ENCODE data around the gene ZFAND5. TPM values are rescaled to one million over a fixed set of nuclear protein-coding genes. Genes with fewer than 3 reads are reported as not detected.

The ZFAND5 gene
- polyA plus RNA-seq, 1 donor from 2014 or later = 338 TPM

GRCh38 chr9:72396247-72397091 lies 31.5 kb upstream of the ZFAND5 start:
- H3F3A ChIP-seq (ENCODE audit: insufficient read depth, low read length, poor library complexity, severe bottlenecking) = no peaks in the 10 kb centered on the region
- H3K9me3 ChIP-seq (ENCODE audit: low read length) = no peaks in the 10 kb centered on the region
- no peak for TF ChIP-seq SMC3 (conservative IDR thresholded peaks at IDR 0.05; ENCODE audit: poor library complexity)
- TF ChIP-seq TAF1 (IDR thresholded peaks at IDR 0.05; ENCODE audit: low read depth) = no peak
- TF ChIP-seq CTCF (IDR thresholded peaks at IDR 0.05; ENCODE audit: poor library complexity, severe bottlenecking) = no peak
- TF ChIP-seq RAD21 (conservative IDR thresholded peaks at IDR 0.05) = no peak
- TF ChIP-seq REST (IDR thresholded peaks at IDR 0.05; ENCODE audit: borderline replicate concordance) = no peak
- no peak for TF ChIP-seq POLR2AphosphoS5 (IDR thresholded peaks at IDR 0.05)
- TF ChIP-seq MXI1 (conservative IDR thresholded peaks at IDR 0.05; ENCODE audit: poor library complexity, severe bottlenecking) = no peak
- no peak overlapping the region for H3K4me2 ChIP-seq (ENCODE audit: low read length)
- no peaks in the 10 kb centered on the region for H3K27me3 ChIP-seq (ENCODE audit: insufficient read depth, low read depth, low read length)
- H3K4me3 ChIP-seq (ENCODE audit: low read length) = no peak overlapping the region
- no peaks in the 10 kb centered on the region for H3K9me2 ChIP-seq (ENCODE audit: insufficient read depth, low read length)
- no peak overlapping the region for H2AFZ ChIP-seq (ENCODE audit: low read depth, low read length)
- no peaks in the 10 kb centered on the region for H3K79me2 ChIP-seq (replicated peaks; ENCODE audit: insufficient read depth, low read length)
- no peak overlapping the region for H3K9ac ChIP-seq (ENCODE audit: low read length)
- H3K27ac ChIP-seq (ENCODE audit: low read length) = no peak overlapping the region
- H4K20me1 ChIP-seq (ENCODE audit: insufficient read depth) = no peaks in the 10 kb centered on the region
- H3K36me3 ChIP-seq (ENCODE audit: insufficient read depth, low read length) = no peaks in the 10 kb centered on the region

GRCh38 chr9:72394066-72394465 lies 29.1 kb upstream of the ZFAND5 start:
- Histone ChIP-seq H3K4me3 (ENCODE audit: low read length) (no peak overlapping the region), H4K20me1 (ENCODE audit: insufficient read depth) (no peaks in the 10 kb centered on the region), H3K9me2 (ENCODE audit: insufficient read depth, low read length) (no peaks in the 10 kb centered on the region), H3K27ac (ENCODE audit: low read length) (no peak overlapping the region), H3K79me2 (replicated peaks; ENCODE audit: insufficient read depth, low read length) (no peaks in the 10 kb centered on the region), H3K27me3 (ENCODE audit: insufficient read depth, low read depth, low read length) (no peaks in the 10 kb centered on the region), H2AFZ (ENCODE audit: low read depth, low read length) (no peak overlapping the region), H3K9me3 (ENCODE audit: low read length) (no peaks in the 10 kb centered on the region), H3K9ac (ENCODE audit: low read length) (no peak overlapping the region), H3K36me3 (ENCODE audit: insufficient read depth, low read length) (no peaks in the 10 kb centered on the region), H3F3A (ENCODE audit: insufficient read depth, low read length, poor library complexity, severe bottlenecking) (no peaks in the 10 kb centered on the region), H3K4me2 (ENCODE audit: low read length) (no peak overlapping the region)
- TF ChIP-seq POLR2AphosphoS5 (IDR thresholded peaks at IDR 0.05) = no peak
- no peak for TF ChIP-seq RAD21 (conservative IDR thresholded peaks at IDR 0.05)

- Histone ChIP-seq H3K36me3 (ENCODE audit: insufficient read depth, low read length) (no peaks in the 10 kb centered on the region), H4K20me1 (ENCODE audit: insufficient read depth) (no peaks in the 10 kb centered on the region), H2AFZ (ENCODE audit: low read depth, low read length) (no peak overlapping the region)
These were observed 25.9 kb upstream of the ZFAND5 start for GRCh38 chr9:72390907-72391306.

More at GRCh38 chr9:72390907-72391306, 25.9 kb upstream of the ZFAND5 start:
- H3K27ac ChIP-seq (ENCODE audit: low read length) = no peak overlapping the region
- no peak overlapping the region for H3K4me3 ChIP-seq (ENCODE audit: low read length)
- no peaks in the 10 kb centered on the region for H3K9me3 ChIP-seq (ENCODE audit: low read length)
- no peaks in the 10 kb centered on the region for H3F3A ChIP-seq (ENCODE audit: insufficient read depth, low read length, poor library complexity, severe bottlenecking)
- TF ChIP-seq CTCF (IDR thresholded peaks at IDR 0.05; ENCODE audit: poor library complexity, severe bottlenecking) (no peak), REST (IDR thresholded peaks at IDR 0.05; ENCODE audit: borderline replicate concordance) (no peak), POLR2AphosphoS5 (IDR thresholded peaks at IDR 0.05) (no peak), SMC3 (conservative IDR thresholded peaks at IDR 0.05; ENCODE audit: poor library complexity) (no peak), EZH2 (IDR thresholded peaks at IDR 0.05; ENCODE audit: borderline replicate concordance, insufficient read depth, low read length, poor library complexity, severe bottlenecking) (no peak), MXI1 (conservative IDR thresholded peaks at IDR 0.05; ENCODE audit: poor library complexity, severe bottlenecking) (no peak), TAF1 (IDR thresholded peaks at IDR 0.05; ENCODE audit: low read depth) (no peak), RAD21 (conservative IDR thresholded peaks at IDR 0.05) (no peak), EP300 (conservative IDR thresholded peaks at IDR 0.05; ENCODE audit: poor library complexity, severe bottlenecking) (no peak)
- H3K9ac ChIP-seq (ENCODE audit: low read length) = no peak overlapping the region
- no peaks in the 10 kb centered on the region for H3K27me3 ChIP-seq (ENCODE audit: insufficient read depth, low read depth, low read length)
- H3K79me2 ChIP-seq (replicated peaks; ENCODE audit: insufficient read depth, low read length) = no peaks in the 10 kb centered on the region
- H3K9me2 ChIP-seq (ENCODE audit: insufficient read depth, low read length) = no peaks in the 10 kb centered on the region
- no peak overlapping the region for H3K4me2 ChIP-seq (ENCODE audit: low read length)

Data from neural cell (in vitro differentiated cells).